Activated CD4-positive, alpha-beta memory T cell treated with anti-CD3 and anti-CD28 coated beads for 36 hours (primary cell): Measurements from ENCODE around the gene ADGRG1. TPM values are rescaled to one million over a fixed set of nuclear protein-coding genes. Genes with fewer than 3 reads are reported as not detected.
A peak's percentile ranks its signal among the peaks of the same experiment; 100 is the strongest.

Experiments
- CTCF ChIA-PET: fragments of 350-600 bp; sonication (Branson Sonifier 250); formaldehyde crosslinking; loops from one replicate; lab custom pipeline; 2021; ENCODE audit warnings: antibody characterized with exemption, inconsistent platforms; lab: Charles Lee
- POLR2A ChIA-PET: fragments of 350-600 bp; sonication (Branson Sonifier 250); formaldehyde crosslinking; loops from one replicate; lab custom pipeline; 2021; ENCODE audit warnings: antibody characterized with exemption; lab: Charles Lee
- DNase-seq: peaks from one replicate; pipeline ENCODE4 v3.0.0-alpha.2; 2020
- H3K27ac Mint-ChIP-seq: one replicate; pipeline ENCODE4 v1.8.0; 2021; ENCODE audit warnings: mixed read lengths
- H3K27me3 Mint-ChIP-seq: one replicate; pipeline ENCODE4 v1.8.0; 2021; ENCODE audit warnings: mixed read lengths
- H3K36me3 Mint-ChIP-seq: one replicate; pipeline ENCODE4 v1.8.0; 2021; ENCODE audit warnings: mixed read lengths
- H3K4me1 Mint-ChIP-seq: one replicate; pipeline ENCODE4 v1.8.0; 2021; ENCODE audit warnings: low read depth, mixed read lengths
- H3K4me3 Mint-ChIP-seq: one replicate; pipeline ENCODE4 v1.8.0; 2021; ENCODE audit warnings: mild to moderate bottlenecking, mixed read lengths
- H3K9me3 Mint-ChIP-seq: one replicate; pipeline ENCODE4 v1.8.0; 2021; ENCODE audit warnings: mixed read lengths
- intact Hi-C: fragments of 100-400 bp; cut with micrococcal nuclease; formaldehyde crosslinking; loops from one replicate; pipeline ENCODE4 v1.15.1; 2023
- total RNA-seq, 2 experiments: library from RNA; stranded (reverse); gene quantifications; one replicate each; pipeline ENCODE4 v1.2.3, GENCODE V29; 2021

The ADGRG1 gene
- total RNA-seq, 2 experiments from 2014 or later = 4.7 to 6.0 TPM

DNA sequence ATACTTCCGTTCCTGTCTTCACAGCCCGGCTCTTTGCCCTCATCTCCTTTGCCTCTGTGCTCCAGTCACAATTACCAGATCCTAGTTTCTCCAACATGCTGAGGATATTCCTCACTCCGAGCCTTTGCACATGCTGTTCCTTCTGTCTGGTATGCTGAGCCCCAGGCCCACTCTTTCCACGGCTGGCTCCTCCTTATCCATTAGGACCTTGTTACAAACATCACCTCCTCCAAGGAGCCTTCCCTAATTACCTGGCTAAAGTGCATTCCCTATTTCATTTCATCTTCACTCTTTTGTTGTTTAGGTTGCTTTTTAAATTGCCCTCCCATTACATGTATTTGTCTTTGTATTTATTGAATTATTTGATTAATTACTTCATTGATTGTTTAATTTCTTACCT lies 14.9 kb upstream of the ADGRG1 start:
- no peak overlapping the region for H3K4me3 Mint-ChIP-seq
- DNase-seq = no peak
- H3K9me3 Mint-ChIP-seq = no peaks in the 10 kb centered on the region
- intact Hi-C loops = no loop called here
- no peaks in the 10 kb centered on the region for H3K36me3 Mint-ChIP-seq
- peaks cover 50% of the 10 kb centered on the region for H3K4me1 Mint-ChIP-seq
- POLR2A ChIA-PET = interaction anchor here (1.9 kb wide), 1 partner anchor 11 kb away, joined by 5 read pairs; no protein-coding TSS in a partner anchor
- no peaks in the 10 kb centered on the region for H3K27me3 Mint-ChIP-seq
- CTCF ChIA-PET = interaction anchor here (1.5 to 5.5 kb wide), 2 partner anchors 12 to 35 kb away, joined by 4 to 85 read pairs; no protein-coding TSS in a partner anchor
- H3K27ac Mint-ChIP-seq = no peak overlapping the region

DNA sequence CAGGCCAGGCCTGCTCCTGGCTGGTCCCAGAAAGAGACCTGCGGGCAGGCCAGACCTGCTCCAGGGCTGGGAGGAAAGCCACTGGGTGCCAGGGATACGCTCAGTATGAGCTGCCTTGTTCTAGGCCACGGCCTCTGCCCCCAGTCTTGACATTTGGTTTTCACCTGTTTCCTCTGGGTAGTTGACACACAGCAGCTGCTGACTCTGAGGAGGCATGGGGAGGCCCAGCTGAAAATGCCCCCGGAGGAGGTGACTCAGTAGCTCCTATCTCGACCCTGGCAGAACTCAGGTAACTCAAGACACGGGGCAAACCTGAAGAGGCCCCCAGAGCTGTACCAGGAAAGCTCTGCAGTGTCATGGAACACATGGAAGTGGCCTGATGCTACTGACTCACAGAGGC lies 13.9 kb upstream of the ADGRG1 start:
- intact Hi-C loops = no loop called here
- POLR2A ChIA-PET = interaction anchor here (0.5 to 1.9 kb wide), 3 partner anchors 13 to 77 kb away, joined by 3 to 5 read pairs (median 3); no protein-coding TSS in a partner anchor

DNA sequence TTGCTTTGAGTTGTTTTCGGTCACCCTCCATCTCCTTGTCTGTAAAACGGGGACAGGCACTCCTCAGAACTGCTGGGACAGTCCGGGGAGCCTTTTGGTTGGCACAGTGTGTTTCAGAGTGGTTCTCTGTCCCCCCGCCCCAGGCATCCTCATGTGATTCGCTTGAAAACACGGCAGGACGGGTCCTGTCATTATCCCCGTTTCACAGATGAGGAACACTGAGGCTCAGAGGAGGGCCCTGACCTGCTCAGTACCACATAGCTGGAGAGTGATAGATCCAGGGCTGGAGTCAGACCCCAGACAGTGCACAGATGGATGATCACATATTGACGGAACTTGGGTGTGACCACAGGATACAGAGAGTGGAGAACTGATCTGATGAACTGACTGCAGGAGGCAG lies 13.5 kb upstream of the ADGRG1 start:
- peak overlapping the region; percentile 64 for H3K27ac Mint-ChIP-seq
- H3K36me3 Mint-ChIP-seq = no peaks in the 10 kb centered on the region
- H3K9me3 Mint-ChIP-seq = no peaks in the 10 kb centered on the region
- DNase-seq = no peak
- ChIA-PET POLR2A (interaction anchor here (0.5 to 1.9 kb wide), 3 partner anchors 13 to 77 kb away, joined by 3 to 5 read pairs (median 3); no protein-coding TSS in a partner anchor), CTCF (interaction anchor here (0.7 to 1.6 kb wide), 5 partner anchors 13 to 35 kb away, joined by 3 to 13 read pairs (median 3); no protein-coding TSS in a partner anchor)
- H3K27me3 Mint-ChIP-seq = no peaks in the 10 kb centered on the region
- no peak overlapping the region for H3K4me3 Mint-ChIP-seq
- intact Hi-C loops = no loop called here
- peaks cover 36% of the 10 kb centered on the region for H3K4me1 Mint-ChIP-seq

More for the DNA sequence above, 13.9 kb upstream of the ADGRG1 start:
- H3K4me1 Mint-ChIP-seq = peaks cover 39% of the 10 kb centered on the region
- H3K36me3 Mint-ChIP-seq = no peaks in the 10 kb centered on the region
- CTCF ChIA-PET = interaction anchor here (0.9 to 1.6 kb wide), 3 partner anchors 13 to 35 kb away, joined by 3 to 13 read pairs (median 6); no protein-coding TSS in a partner anchor
- H3K9me3 Mint-ChIP-seq = no peaks in the 10 kb centered on the region
- H3K27ac Mint-ChIP-seq = peak overlapping the region; percentile 64
- no peaks in the 10 kb centered on the region for H3K27me3 Mint-ChIP-seq
- peak; percentile 79 for DNase-seq
- no peak overlapping the region for H3K4me3 Mint-ChIP-seq

DNA sequence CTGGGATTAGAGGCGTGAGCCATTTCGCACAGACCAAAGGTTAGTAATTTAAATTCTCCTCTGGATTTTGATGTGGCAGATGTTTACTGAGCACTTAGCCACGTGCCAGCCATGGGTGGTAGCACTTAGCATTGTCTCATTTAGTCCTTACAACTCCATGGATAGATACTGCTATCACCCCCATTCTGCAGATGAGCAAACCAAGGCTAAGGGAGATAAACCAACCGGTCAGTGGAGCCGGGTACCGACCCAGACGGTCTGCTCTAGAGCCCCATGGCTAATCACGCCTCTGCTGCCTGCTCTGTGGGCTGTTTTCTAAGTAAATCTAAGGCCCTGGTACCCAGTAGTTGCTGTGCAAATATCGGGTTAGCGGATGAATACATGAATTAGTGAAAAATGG lies 12.6 kb upstream of the ADGRG1 start:
- ChIA-PET POLR2A (no interaction called here), CTCF (interaction anchor here (0.7 to 1.6 kb wide), 5 partner anchors 24 to 96 kb away, joined by 3 to 13 read pairs (median 3); no protein-coding TSS in a partner anchor)
- peaks cover 28% of the 10 kb centered on the region for H3K4me1 Mint-ChIP-seq
- H3K27ac Mint-ChIP-seq = no peak overlapping the region
- no peak for DNase-seq
- intact Hi-C loops = no loop called here
- H3K36me3 Mint-ChIP-seq = no peaks in the 10 kb centered on the region
- H3K27me3 Mint-ChIP-seq = no peaks in the 10 kb centered on the region
- H3K9me3 Mint-ChIP-seq = no peaks in the 10 kb centered on the region
- no peak overlapping the region for H3K4me3 Mint-ChIP-seq

DNA sequence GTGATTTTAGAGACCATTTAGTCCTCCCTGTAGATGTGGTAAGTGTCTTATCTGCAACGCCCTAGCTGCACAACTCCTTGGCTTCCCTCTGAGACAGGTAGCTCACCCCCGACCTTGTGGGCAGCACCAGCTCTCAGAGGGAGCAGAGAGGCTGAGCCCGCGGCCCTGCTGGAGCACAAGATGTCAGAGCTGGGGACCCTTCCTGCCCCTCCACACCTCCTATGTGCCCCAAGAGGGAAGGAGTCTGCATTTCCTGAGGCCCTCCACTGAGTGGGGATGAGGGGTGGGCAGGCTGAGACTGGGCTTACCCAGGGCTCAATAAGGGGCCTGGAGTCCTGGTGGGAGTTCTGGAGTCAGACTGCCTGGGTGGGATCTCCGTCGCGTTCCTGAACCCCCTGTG lies 12.2 kb upstream of the ADGRG1 start:
- peaks cover 23% of the 10 kb centered on the region for H3K4me1 Mint-ChIP-seq
- ChIA-PET CTCF (interaction anchor here (0.8 to 1.4 kb wide), 5 partner anchors 17 to 96 kb away, joined by 3 to 7 read pairs (median 3); no protein-coding TSS in a partner anchor), POLR2A (no interaction called here)
- H3K4me3 Mint-ChIP-seq = no peak overlapping the region
- no peaks in the 10 kb centered on the region for H3K27me3 Mint-ChIP-seq
- no peak overlapping the region for H3K27ac Mint-ChIP-seq
- no peaks in the 10 kb centered on the region for H3K36me3 Mint-ChIP-seq
- H3K9me3 Mint-ChIP-seq = no peaks in the 10 kb centered on the region
- DNase-seq = no peak
- intact Hi-C loops = no loop called here

DNA sequence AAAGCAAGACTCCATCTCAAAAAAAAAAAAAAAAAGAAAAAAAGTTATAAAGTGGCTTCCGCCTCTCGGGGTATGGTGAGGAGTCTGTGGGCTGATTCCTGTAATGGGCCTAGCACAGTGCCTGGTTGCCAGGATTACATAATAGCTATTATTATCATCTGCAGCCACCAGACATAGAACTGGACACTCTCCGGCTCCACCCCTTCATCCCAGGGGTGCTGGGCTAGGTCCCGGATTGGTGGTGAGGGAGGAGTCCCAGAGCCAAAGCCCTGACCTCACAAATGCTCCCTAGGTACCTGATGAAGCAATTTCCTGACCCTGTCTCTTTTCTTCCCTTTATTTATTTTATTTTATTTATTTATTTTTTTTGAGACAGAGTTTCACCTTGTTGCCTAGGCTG lies 11.6 kb upstream of the ADGRG1 start:
- Mint-ChIP-seq H3K27me3 (no peaks in the 10 kb centered on the region), H3K4me1 (peaks cover 17% of the 10 kb centered on the region), H3K27ac (no peak overlapping the region), H3K36me3 (no peaks in the 10 kb centered on the region), H3K4me3 (no peak overlapping the region), H3K9me3 (no peaks in the 10 kb centered on the region)
- ChIA-PET CTCF (interaction anchor here (0.8 to 1.4 kb wide), 3 partner anchors 18 to 32 kb away, joined by 3 to 7 read pairs (median 4); no protein-coding TSS in a partner anchor), POLR2A (no interaction called here)
- DNase-seq = no peak
- intact Hi-C loops = no loop called here

DNA sequence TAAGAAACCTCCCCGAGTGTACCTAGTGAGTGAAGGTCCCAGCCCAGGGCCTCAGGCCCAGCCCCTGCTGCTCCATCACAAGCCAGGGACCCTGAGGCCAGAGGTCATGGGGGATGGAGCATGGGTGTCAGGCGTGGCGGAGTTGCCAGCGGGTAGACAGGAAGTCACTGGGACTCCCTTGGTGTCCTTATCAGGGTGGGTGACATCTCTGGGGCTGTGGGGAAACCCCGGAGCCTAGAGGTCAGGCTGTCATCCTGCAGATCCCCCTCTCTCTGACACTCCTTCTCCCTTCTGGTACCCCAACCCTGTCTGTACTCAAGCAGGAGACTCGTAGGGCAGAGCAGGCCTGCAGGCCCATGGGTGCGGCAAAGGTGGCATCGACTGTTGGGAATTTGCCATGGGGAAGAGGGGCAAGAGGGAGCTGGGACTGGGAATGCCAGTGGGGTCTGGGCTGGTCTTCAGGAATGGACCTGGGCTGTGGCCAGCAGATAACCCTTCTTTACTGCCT lies 10.8 kb upstream of the ADGRG1 start:
- peaks cover 14% of the 10 kb centered on the region for H3K4me1 Mint-ChIP-seq

DNA sequence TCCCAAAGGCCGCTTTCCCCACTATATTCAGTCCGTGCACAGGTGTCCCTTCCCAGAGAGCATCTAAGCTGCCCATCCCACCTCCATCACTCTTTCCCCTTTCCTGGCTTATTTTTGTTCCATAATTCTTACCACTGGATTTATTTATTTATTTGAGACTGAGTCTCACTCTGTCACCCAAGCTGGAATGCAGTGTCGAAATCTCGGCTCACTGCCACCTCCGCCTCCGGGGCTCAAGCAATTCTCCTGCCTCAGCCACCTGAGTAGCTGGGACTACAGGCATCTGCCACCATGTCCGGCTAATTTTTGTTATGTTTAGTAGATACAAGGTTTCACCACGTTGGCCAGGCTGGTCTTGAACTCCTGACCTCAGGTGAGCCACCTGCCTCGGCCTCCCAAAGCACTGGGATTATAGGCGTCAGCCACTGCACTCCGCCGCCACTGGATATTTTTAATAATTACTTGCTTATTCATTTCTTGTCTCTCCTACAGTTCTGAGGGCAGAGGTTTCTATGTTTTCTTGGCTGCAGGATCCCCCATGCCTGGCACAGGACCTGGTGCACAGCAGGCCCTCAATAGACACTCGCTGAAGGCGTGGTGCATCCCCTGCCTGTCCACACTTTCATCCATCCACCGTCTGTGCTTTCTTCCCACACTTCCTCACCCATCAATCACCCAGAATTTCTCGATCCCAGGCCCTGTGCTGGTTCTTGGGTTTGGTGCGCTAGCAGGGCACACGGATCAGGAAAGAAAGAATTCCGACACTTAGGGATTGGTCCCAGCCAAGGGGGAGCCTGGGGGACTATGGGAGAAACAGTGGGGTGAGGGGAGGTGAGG lies 9.9 kb upstream of the ADGRG1 start:
- H3K27ac Mint-ChIP-seq = no peak overlapping the region
- H3K9me3 Mint-ChIP-seq = no peaks in the 10 kb centered on the region
- ChIA-PET POLR2A (no interaction called here), CTCF (interaction anchor here (0.9 to 1.1 kb wide), 2 partner anchors 18 to 27 kb away, joined by 3 read pairs; no protein-coding TSS in a partner anchor)
- H3K4me1 Mint-ChIP-seq = peaks cover 14% of the 10 kb centered on the region
- no peak for DNase-seq
- H3K4me3 Mint-ChIP-seq = no peak overlapping the region
- H3K36me3 Mint-ChIP-seq = no peaks in the 10 kb centered on the region
- no peaks in the 10 kb centered on the region for H3K27me3 Mint-ChIP-seq
- intact Hi-C loops = no loop called here

More for the DNA sequence above, 10.8 kb upstream of the ADGRG1 start:
- DNase-seq = no peak
- CTCF ChIA-PET = no interaction called here
- Mint-ChIP-seq H3K27me3 (no peaks in the 10 kb centered on the region), H3K27ac (no peak overlapping the region), H3K4me3 (no peak overlapping the region), H3K36me3 (no peaks in the 10 kb centered on the region), H3K9me3 (no peaks in the 10 kb centered on the region)
- POLR2A ChIA-PET = no interaction called here
- intact Hi-C loops = no loop called here

DNA sequence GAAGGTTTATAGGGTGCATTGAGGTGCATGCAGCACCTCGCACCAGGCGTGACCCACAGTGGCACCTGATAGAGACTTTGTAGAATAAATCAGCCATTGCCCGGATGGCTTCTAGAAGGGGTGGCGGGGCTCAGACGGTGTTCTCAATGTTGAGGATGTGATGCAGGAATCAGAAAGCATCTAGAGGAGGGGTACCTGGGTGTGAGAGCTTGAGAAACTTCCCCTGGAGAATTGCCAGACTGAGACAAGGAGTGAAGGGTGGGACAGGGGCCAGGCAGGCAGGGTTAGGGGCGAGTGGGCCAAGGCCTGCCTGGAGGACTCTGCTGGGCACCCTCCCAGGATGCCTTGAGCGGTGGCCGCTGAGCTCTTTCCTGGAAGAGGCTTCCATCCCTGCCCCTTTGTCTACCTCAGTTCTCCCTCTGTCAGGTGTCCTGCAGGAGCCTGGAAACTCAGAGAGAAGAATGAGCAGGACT lies 9.3 kb upstream of the ADGRG1 start:
- peaks cover 11% of the 10 kb centered on the region for H3K4me1 Mint-ChIP-seq
- no peak overlapping the region for H3K27ac Mint-ChIP-seq
- no peaks in the 10 kb centered on the region for H3K27me3 Mint-ChIP-seq
- intact Hi-C loops = no loop called here
- no peak for DNase-seq
- ChIA-PET POLR2A (no interaction called here), CTCF (interaction anchor here (0.9 to 1.5 kb wide), 3 partner anchors 19 to 43 kb away, joined by 3 to 5 read pairs (median 3); no protein-coding TSS in a partner anchor)
- H3K4me3 Mint-ChIP-seq = no peak overlapping the region
- no peaks in the 10 kb centered on the region for H3K36me3 Mint-ChIP-seq
- no peaks in the 10 kb centered on the region for H3K9me3 Mint-ChIP-seq

DNA sequence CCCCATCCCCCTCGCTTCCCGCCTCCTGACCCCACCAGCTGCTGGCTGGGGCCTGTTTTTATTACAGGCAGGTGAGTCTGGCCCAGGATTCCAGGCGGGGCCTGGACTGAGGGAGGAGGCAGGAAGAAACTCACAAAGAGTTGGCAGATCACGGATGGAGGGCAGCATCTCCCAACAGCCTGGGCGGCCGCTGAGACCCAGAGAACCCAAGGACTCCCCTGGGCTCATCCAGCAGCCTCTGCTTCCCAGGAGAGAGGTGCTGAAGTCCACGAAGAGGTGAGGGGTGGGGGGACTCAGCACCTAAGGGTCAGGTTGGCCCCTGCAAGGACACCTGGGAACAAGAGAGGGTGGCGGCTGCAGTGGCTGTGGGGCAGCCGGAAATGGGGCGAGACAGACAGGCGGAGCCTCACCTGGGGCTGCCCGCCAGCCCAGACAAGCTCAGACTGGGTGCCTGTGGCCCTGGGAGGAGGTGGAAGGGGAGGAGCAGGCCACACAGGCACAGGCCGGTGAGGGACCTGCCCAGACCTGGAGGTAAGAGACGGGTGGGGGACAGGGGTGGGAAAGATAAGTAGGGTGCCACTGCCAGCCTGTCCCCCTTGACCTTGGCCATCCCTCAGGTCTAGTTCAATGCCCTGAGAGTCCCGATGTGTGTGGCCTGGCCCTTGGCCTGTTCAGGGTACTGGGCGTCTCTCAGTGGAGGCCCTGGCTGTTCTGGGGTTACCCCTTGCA lies 8.7 kb upstream of the ADGRG1 start:
- Mint-ChIP-seq H3K4me1 (peaks cover 5% of the 10 kb centered on the region), H3K9me3 (no peaks in the 10 kb centered on the region), H3K27me3 (no peaks in the 10 kb centered on the region), H3K27ac (no peak overlapping the region), H3K36me3 (no peaks in the 10 kb centered on the region), H3K4me3 (no peak overlapping the region)
- DNase-seq = no peak
- POLR2A ChIA-PET = no interaction called here
- intact Hi-C loops = no loop called here
- CTCF ChIA-PET = interaction anchor here (0.9 to 1.5 kb wide), 2 partner anchors 19 to 43 kb away, joined by 3 to 5 read pairs; no protein-coding TSS in a partner anchor
